OCI-LY7 (cell line): ENCODE data around the gene PGPEP1. TPM values are rescaled to one million over a fixed set of nuclear protein-coding genes. Genes with fewer than 3 reads are reported as not detected.

ENCODE experiments used
- BruUV-seq: library from RNA; stranded (reverse); fragments of 400-500 nt; replicated peaks from 2 replicates; lab custom pipeline; 2021; lab: Mats Ljungman, UMichigan
- CTCF ChIA-PET: fragments of 300-600 bp; sonication (Branson Sonifier 250); formaldehyde crosslinking; loops from one replicate; lab custom pipeline; 2022; ENCODE audit warnings: antibody characterized with exemption; ENCODE audit not compliant: unreplicated experiment; lab: Charles Lee
- POLR2A ChIA-PET: fragments of 300-600 bp; sonication (Branson Sonifier 250); formaldehyde crosslinking; loops from one replicate; lab custom pipeline; 2022; ENCODE audit warnings: antibody characterized with exemption; lab: Charles Lee
- DNase-seq: peaks from one replicate; pipeline ENCODE4 v3.0.0-alpha.2; 2015; ENCODE audit warnings: low spot score
- H2AFZ ChIP-seq: fragments of 200-600 bp; sonication (generic), shearing (Covaris generic); 2 replicates; pipeline ENCODE4 v1.6.1; 2014; ENCODE audit warnings: mild to moderate bottlenecking, antibody characterized with exemption, low read length, moderate library complexity
- H3K27ac ChIP-seq: fragments of 200-600 bp; sonication (generic); 2 replicates; pipeline ENCODE4 v1.5.1; 2014; ENCODE audit warnings: mixed run types, low read depth, mild to moderate bottlenecking, moderate library complexity, low read length, inconsistent platforms; ENCODE audit not compliant: poor library complexity, severe bottlenecking
- H3K36me3 ChIP-seq: fragments of 200-600 bp; sonication (generic); 2 replicates; pipeline ENCODE4 v1.6.1; 2014; ENCODE audit warnings: mild to moderate bottlenecking, antibody characterized with exemption, low read length, moderate library complexity, mixed read lengths; ENCODE audit not compliant: insufficient read depth
- H3K4me1 ChIP-seq: fragments of 200-600 bp; sonication (generic); 2 replicates; pipeline ENCODE4 v1.5.1; 2014; ENCODE audit warnings: mild to moderate bottlenecking, low read length; ENCODE audit not compliant: insufficient read depth, poor library complexity, severe bottlenecking
- H3K4me2 ChIP-seq: fragments of 200-600 bp; sonication (generic); 2 replicates; pipeline ENCODE4 v1.6.1; 2014; ENCODE audit warnings: mild to moderate bottlenecking, low read length
- H3K4me3 ChIP-seq: fragments of 200-600 bp; sonication (generic); 2 replicates; pipeline ENCODE4 v1.5.1; 2014; ENCODE audit warnings: mild to moderate bottlenecking, low read depth, low read length; ENCODE audit not compliant: poor library complexity, severe bottlenecking
- H3K79me2 ChIP-seq: fragments of 200-600 bp; sonication (generic); 2 replicates; pipeline ENCODE4 v1.6.1; 2016; ENCODE audit warnings: low read depth, mild to moderate bottlenecking, low read length, moderate library complexity, mixed read lengths; ENCODE audit not compliant: insufficient read depth
- H3K9me2 ChIP-seq: fragments of 200-600 bp; sonication (generic); 2 replicates; pipeline ENCODE4 v1.6.1; 2016; ENCODE audit warnings: mild to moderate bottlenecking, low read length, mixed read lengths; ENCODE audit not compliant: insufficient read depth
- H3K9me3 ChIP-seq: fragments of 200-600 bp; sonication (generic); 2 replicates; pipeline ENCODE4 v1.6.1; 2014; ENCODE audit warnings: mild to moderate bottlenecking, mixed run types, low read length, mixed read lengths
- H4K20me1 ChIP-seq: fragments of 200-600 bp; sonication (generic); 2 replicates; pipeline ENCODE4 v1.6.1; 2014; ENCODE audit warnings: mild to moderate bottlenecking, antibody characterized with exemption, low read length, moderate library complexity, mixed read lengths; ENCODE audit not compliant: insufficient read depth
- EZH2phosphoT487 ChIP-seq: fragments of 200-600 bp; sonication (generic); IDR thresholded peaks from 2 replicates; pipeline ENCODE4 v1.6.1; 2018; ENCODE audit warnings: low read depth, borderline replicate concordance, mild to moderate bottlenecking, mixed run types, antibody characterized with exemption, low read length, moderate library complexity, mixed read lengths
- intact Hi-C: fragments of 100-400 bp; cut with micrococcal nuclease; formaldehyde crosslinking; loops from one replicate; pipeline ENCODE4 v1.10.0; 2022; ENCODE audit not compliant: unreplicated experiment
- total RNA-seq, 2 experiments: library from RNA; depleted of rRNA in 1 of 2; stranded (reverse); fragments of >200 nt in 1 of 2; shearing (Covaris generic) in 1 of 2; gene quantifications; 2 replicates each; pipeline ENCODE4 v1.2.3, GENCODE V29; 2014 to 2022
- TF ChIP-seq, protein P1 (sequence below): fragments of 200-600 bp; sonication (generic); conservative IDR thresholded peaks from 2 replicates; pipeline ENCODE4 v1.5.1; 2014; ENCODE audit warnings: mild to moderate bottlenecking, antibody characterized with exemption, low read length, moderate library complexity, mixed read lengths

Gene PGPEP1
- total RNA-seq, 2 experiments from 2014 or later: 15.2 to 44.1 TPM

DNA sequence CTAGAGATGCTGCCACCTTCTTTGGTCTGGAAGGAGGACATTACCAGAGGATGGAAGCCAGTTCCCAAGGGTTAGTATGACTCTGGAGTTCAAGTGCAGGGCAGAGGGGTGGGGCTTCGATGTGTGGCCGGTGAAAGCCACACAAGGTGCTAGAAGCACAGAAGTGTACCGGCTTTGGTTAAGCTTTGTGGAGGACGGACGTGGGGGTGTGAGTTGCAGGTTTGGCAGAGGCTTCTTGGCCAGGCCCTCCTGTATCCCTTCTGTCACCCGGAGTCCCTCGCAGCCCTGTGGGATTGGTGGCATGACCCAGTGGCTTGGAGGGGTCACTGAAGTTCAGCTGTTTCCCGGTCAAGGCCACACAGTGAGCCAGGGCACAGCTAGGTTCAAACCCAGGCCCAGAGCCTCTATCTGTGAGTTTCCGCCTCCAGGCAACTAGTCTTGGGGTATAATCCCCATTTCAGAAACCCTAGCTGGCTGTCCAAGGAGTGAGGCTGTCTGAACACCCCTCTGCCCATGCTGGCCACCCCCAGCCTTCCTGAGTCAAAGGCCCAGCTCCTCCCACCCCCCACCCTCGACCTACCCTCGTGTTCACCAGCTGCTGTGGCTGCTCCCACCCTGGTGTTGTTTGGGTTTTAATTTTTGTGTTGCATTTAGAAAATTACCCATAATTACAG lies 74.2 kb downstream of the PGPEP1 start:
- DNase-seq: no peak

DNA sequence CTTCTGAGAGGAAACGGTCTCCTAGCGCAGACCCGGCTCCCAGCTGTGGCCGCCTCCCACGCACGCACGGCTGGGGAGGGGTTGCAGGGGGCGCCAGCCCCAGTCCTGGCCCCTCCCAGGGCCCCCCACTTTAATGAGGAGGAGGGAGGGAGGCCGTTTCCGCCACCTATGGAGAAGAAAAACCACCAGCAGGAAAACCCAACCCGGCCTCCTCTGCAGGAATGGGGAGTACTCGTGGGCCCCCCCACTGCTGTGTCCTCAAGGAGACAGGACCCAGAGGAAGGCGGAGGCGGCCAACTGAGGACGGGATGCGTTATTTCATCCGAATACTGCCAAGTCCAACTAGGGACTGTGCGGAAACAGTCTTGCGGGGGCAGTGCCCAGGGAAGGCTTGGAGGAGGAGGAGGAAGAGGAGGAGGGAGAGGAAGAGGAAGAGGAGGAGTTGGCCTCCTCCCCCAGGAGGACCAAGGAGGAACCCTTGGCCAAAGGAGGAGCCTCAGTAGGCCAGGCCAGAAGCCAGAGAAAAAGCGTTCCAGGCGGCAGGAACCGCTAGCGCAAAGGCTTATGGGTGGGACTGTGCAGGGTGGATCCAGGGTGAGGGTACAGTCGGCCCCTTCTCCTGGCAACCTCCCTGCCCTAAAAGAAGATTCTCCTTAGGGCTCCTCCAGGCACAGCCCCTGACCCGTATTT lies 74.9 kb downstream of the PGPEP1 start:
- intact Hi-C loops: no loop called here
- H3K9me3 ChIP-seq: no peaks in the 10 kb centered on the region
- no peak overlapping the region for H3K27ac ChIP-seq
- no peak overlapping the region for H3K4me3 ChIP-seq
- H3K79me2 ChIP-seq: peaks cover 2% of the 10 kb centered on the region; the same call in 1 of the 2 replicates
- H3K4me1 ChIP-seq: peaks cover 50% of the 10 kb centered on the region
- H2AFZ ChIP-seq: peak overlapping the region; percentile 47
- no peaks in the 10 kb centered on the region for H4K20me1 ChIP-seq
- CTCF ChIA-PET: no interaction called here
- POLR2A ChIA-PET: interaction anchor here (0.6 to 1.0 kb wide), 2 partner anchors 10 to 209 kb away, joined by 3 read pairs; no protein-coding TSS in a partner anchor
- peak overlapping the region; percentile 40 for H3K4me2 ChIP-seq
- H3K36me3 ChIP-seq: no peaks in the 10 kb centered on the region
- BruUV-seq: no TSS peak
- TF ChIP-seq, protein P1, sequence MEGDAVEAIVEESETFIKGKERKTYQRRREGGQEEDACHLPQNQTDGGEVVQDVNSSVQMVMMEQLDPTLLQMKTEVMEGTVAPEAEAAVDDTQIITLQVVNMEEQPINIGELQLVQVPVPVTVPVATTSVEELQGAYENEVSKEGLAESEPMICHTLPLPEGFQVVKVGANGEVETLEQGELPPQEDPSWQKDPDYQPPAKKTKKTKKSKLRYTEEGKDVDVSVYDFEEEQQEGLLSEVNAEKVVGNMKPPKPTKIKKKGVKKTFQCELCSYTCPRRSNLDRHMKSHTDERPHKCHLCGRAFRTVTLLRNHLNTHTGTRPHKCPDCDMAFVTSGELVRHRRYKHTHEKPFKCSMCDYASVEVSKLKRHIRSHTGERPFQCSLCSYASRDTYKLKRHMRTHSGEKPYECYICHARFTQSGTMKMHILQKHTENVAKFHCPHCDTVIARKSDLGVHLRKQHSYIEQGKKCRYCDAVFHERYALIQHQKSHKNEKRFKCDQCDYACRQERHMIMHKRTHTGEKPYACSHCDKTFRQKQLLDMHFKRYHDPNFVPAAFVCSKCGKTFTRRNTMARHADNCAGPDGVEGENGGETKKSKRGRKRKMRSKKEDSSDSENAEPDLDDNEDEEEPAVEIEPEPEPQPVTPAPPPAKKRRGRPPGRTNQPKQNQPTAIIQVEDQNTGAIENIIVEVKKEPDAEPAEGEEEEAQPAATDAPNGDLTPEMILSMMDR: no peak
- no peak for TF ChIP-seq EZH2phosphoT487
- DNase-seq: no peak
- no peaks in the 10 kb centered on the region for H3K9me2 ChIP-seq

More for the DNA sequence above, 74.2 kb downstream of the PGPEP1 start:
- intact Hi-C loops: no loop called here
- no peaks in the 10 kb centered on the region for H3K9me2 ChIP-seq
- H3K36me3 ChIP-seq: no peaks in the 10 kb centered on the region
- H4K20me1 ChIP-seq: no peaks in the 10 kb centered on the region
- peak overlapping the region; percentile 40 for H3K4me2 ChIP-seq
- no peaks in the 10 kb centered on the region for H3K79me2 ChIP-seq
- no peak overlapping the region for H3K4me3 ChIP-seq
- H3K9me3 ChIP-seq: no peaks in the 10 kb centered on the region
- CTCF ChIA-PET: no interaction called here
- POLR2A ChIA-PET: interaction anchor here (0.6 kb wide), 1 partner anchor 208 kb away, joined by 3 read pairs; no protein-coding TSS in a partner anchor
- TF ChIP-seq, protein P1: no peak
- no peak for TF ChIP-seq EZH2phosphoT487
- peaks cover 50% of the 10 kb centered on the region for H3K4me1 ChIP-seq
- no peak overlapping the region for H3K27ac ChIP-seq
- BruUV-seq: no TSS peak
- H2AFZ ChIP-seq: peak overlapping the region; percentile 47
